Nephron progenitor cell (in vitro differentiated cells): ENCODE data around the gene ARHGEF26.

Source experiments
- DNase-seq: peaks from one replicate; pipeline ENCODE4 v3.0.0; 2021
- H3K27ac Mint-ChIP-seq: 2 replicates; pipeline ENCODE4 v1.8.0; 2021; ENCODE audit warnings: mild to moderate bottlenecking, moderate library complexity, mixed read lengths
- H3K27me3 Mint-ChIP-seq: 2 replicates; pipeline ENCODE4 v1.8.0; 2021; ENCODE audit warnings: mild to moderate bottlenecking, low read depth, mixed read lengths; ENCODE audit not compliant: poor library complexity
- H3K36me3 Mint-ChIP-seq: 2 replicates; pipeline ENCODE4 v1.8.0; 2021; ENCODE audit warnings: low read depth, mixed read lengths
- H3K4me1 Mint-ChIP-seq: 2 replicates; pipeline ENCODE4 v1.8.0; 2021; ENCODE audit warnings: mixed read lengths
- H3K4me3 Mint-ChIP-seq: 2 replicates; pipeline ENCODE4 v1.8.0; 2021; ENCODE audit warnings: mild to moderate bottlenecking, moderate library complexity, mixed read lengths
- H3K9me3 Mint-ChIP-seq: 2 replicates; pipeline ENCODE4 v1.8.0; 2021; ENCODE audit warnings: mild to moderate bottlenecking, moderate library complexity, mixed read lengths
- TF ChIP-seq, protein P1 (sequence below): fragments of 200-600 bp; sonication (generic); IDR thresholded peaks from 2 replicates; pipeline ENCODE4 v1.5.0; 2021; ENCODE audit warnings: antibody characterized with exemption

ARHGEF26 gene

DNA sequence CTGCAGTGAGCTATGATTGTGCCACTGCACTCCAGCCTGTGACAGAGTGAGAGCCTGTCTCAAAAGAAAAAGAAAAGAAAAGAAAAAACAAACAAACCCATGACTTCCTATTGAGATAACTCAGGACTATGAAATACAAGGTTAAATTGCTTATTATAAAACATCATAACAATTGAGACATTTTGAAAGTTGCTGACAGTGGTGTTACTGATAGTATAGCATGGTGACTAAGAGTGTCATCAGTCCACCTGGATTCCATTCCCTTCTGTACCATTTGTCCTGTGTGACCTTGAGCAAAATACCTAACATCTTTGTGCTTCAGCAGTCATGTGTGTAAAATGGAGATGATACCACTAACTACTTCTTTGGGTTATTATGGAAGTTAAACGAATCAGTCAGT is 49.1 kb downstream of the ARHGEF26 start:
- no peaks in the 10 kb centered on the region for H3K4me1 Mint-ChIP-seq
- H3K27ac Mint-ChIP-seq, result no peak overlapping the region
- no peak for DNase-seq
- no peaks in the 10 kb centered on the region for H3K9me3 Mint-ChIP-seq
- no peak overlapping the region for H3K4me3 Mint-ChIP-seq
- peaks cover 3% of the 10 kb centered on the region for H3K27me3 Mint-ChIP-seq
- no peaks in the 10 kb centered on the region for H3K36me3 Mint-ChIP-seq
- TF ChIP-seq, protein P1, sequence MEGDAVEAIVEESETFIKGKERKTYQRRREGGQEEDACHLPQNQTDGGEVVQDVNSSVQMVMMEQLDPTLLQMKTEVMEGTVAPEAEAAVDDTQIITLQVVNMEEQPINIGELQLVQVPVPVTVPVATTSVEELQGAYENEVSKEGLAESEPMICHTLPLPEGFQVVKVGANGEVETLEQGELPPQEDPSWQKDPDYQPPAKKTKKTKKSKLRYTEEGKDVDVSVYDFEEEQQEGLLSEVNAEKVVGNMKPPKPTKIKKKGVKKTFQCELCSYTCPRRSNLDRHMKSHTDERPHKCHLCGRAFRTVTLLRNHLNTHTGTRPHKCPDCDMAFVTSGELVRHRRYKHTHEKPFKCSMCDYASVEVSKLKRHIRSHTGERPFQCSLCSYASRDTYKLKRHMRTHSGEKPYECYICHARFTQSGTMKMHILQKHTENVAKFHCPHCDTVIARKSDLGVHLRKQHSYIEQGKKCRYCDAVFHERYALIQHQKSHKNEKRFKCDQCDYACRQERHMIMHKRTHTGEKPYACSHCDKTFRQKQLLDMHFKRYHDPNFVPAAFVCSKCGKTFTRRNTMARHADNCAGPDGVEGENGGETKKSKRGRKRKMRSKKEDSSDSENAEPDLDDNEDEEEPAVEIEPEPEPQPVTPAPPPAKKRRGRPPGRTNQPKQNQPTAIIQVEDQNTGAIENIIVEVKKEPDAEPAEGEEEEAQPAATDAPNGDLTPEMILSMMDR, result no peak

DNA sequence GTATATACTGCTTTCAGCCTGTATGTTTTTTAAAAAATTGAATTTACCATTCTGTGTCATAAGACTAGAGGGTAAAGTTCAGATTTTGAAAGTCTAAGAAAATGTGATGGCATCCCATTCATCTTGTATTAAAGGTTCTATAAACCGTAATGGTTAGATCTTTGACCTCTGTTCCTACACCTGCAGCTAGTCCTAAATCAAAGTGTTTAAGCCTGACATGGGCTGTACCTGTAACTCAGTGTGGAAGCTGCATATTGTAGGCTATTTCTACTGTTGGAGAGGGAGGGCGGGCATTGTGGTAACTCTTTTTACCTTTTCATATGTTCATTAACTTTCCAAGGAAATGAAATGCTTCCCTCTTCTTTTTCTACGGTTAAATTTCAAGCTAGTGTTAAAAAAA is 53.9 kb downstream of the ARHGEF26 start:
- H3K27me3 Mint-ChIP-seq, result no peaks in the 10 kb centered on the region
- TF ChIP-seq, protein P1, result no peak
- H3K36me3 Mint-ChIP-seq, result no peaks in the 10 kb centered on the region
- peaks cover 4% of the 10 kb centered on the region for H3K4me1 Mint-ChIP-seq
- no peaks in the 10 kb centered on the region for H3K9me3 Mint-ChIP-seq
- no peak overlapping the region for H3K4me3 Mint-ChIP-seq
- H3K27ac Mint-ChIP-seq, result no peak overlapping the region
- DNase-seq, result no peak

DNA sequence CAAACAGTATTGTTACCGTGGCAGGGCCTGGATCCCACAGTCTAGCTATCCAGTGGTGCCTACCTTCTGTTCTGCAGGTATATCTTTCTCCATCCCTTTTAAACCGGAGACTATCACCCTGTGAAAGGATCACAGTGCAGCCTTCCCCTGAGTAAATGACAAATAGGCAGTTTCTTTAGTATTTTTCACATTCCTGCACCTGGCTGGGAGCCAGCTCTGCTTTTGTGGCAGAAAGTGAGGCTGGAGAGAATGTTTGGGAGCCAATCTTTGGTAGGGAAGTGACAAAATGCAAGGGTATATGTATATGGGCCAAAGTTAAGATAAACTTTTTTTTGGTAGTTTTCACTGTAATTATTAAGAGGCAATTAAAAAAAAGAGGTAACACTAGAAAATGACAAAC is 54.8 kb downstream of the ARHGEF26 start:
- DNase-seq, result no peak
- Mint-ChIP-seq H3K9me3 (no peaks in the 10 kb centered on the region), H3K27ac (no peak overlapping the region), H3K27me3 (no peaks in the 10 kb centered on the region), H3K4me1 (peaks cover 4% of the 10 kb centered on the region), H3K4me3 (no peak overlapping the region), H3K36me3 (no peaks in the 10 kb centered on the region)
- TF ChIP-seq, protein P1, result no peak

DNA sequence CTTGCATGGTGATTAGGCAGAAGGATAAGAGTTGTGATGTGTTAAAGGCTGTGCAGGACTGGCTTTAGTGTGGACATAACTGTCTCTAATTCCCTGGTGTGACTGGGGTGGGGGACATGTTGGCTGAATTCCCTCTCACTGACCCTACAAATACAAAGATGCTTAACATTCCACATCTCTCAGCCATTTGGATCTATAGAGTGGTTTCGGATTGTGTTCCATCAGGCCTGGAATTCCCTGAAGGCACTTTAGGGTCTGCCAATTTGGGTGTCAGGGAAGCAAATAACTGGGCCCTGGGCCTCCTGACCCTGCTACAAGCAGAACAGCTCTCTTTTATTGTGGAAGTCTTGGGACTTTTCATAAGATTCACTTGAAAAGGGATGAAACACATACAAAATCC is 56.2 kb downstream of the ARHGEF26 start:
- H3K27me3 Mint-ChIP-seq, result peaks cover 3% of the 10 kb centered on the region
- H3K4me1 Mint-ChIP-seq, result peaks cover 4% of the 10 kb centered on the region
- DNase-seq, result no peak
- H3K36me3 Mint-ChIP-seq, result no peaks in the 10 kb centered on the region
- H3K27ac Mint-ChIP-seq, result no peak overlapping the region
- H3K9me3 Mint-ChIP-seq, result no peaks in the 10 kb centered on the region
- TF ChIP-seq, protein P1, result no peak
- no peak overlapping the region for H3K4me3 Mint-ChIP-seq

DNA sequence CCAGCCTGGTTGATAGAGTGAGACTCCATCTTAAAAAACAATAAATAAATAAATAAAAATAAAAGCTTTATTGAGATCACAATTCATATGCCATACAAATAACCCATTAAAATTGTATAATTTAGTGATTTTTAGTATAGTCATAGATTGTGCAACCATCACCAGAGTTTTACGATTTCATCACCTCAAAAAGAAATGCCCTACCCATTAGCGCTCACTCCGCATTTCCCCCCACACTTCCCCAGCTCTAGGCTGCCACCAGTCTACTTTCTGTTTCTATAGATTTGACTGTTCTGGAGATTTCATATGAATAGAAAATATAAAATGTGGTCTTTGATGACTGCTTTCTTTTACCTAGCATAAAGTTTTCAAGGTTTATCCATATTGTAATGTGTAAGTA is 57.0 kb downstream of the ARHGEF26 start:
- DNase-seq, result no peak
- Mint-ChIP-seq H3K9me3 (no peaks in the 10 kb centered on the region), H3K27me3 (peaks cover 3% of the 10 kb centered on the region), H3K4me3 (no peak overlapping the region), H3K27ac (no peak overlapping the region), H3K36me3 (no peaks in the 10 kb centered on the region), H3K4me1 (peaks cover 4% of the 10 kb centered on the region)
- TF ChIP-seq, protein P1, result no peak

DNA sequence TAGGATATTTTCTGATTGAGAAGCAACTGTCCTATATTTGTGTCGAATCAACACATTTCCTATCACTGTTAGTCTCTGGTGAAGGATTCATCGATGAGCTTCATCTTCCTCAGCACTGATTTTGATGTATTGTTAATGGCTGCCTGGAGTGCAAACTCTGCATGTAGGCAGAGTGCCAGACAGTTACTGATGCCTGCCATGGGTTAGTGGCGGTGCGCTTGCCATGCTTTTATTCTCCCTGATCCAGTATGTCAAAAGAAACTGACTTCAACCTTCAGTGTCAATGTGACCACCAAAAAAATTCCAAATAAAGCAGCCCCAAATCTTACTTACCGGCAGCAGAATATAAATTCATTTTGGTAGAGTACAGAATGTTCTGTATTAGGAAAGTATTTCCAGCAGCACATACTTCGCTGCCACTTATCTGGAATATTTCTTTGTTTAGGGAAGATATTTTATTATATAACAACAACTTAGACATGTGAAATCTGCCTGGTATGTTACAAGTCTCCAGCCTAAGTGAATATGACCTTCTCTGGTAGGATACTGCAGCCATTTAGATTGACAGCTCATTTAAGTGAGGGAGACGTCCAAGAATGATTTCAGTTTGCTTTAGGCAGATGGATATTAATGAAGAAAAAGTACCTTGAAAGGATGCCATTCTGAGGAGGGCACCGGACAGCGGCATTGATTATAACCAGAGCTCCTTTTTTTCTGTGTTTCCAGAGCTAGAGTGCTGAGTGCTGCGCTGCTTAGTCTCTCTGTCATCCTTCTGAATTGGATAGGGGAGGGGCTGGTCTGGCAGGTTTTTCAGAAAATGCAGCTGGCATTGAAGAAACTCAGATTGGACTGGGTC is 59.9 kb downstream of the ARHGEF26 start:
- DNase-seq, result no peak
- Mint-ChIP-seq H3K4me1 (peaks cover 13% of the 10 kb centered on the region), H3K9me3 (peaks cover 11% of the 10 kb centered on the region), H3K4me3 (no peak overlapping the region), H3K27ac (no peak overlapping the region), H3K36me3 (peaks cover 12% of the 10 kb centered on the region), H3K27me3 (peaks cover 3% of the 10 kb centered on the region)
- TF ChIP-seq, protein P1, result no peak
